ENCODE results near the gene RNF130.
"Not testable (repeated sequence)": the region's sequence is repeated elsewhere in the genome, so short reads cannot be mapped to it uniquely, and the experiment has no call there.

Gene RNF130

GRCh38 chr5:180096616-180097015 lies 25.1 kb upstream of the RNF130 start:
- TF ChIP-seq CTCF (IDR thresholded peaks at IDR 0.05; ENCODE audit: extremely low read depth, missing control alignments) = no peak
- no peak for DNase-seq (ENCODE audit: low spot score)

- no peak for TF ChIP-seq CTCF (IDR thresholded peaks at IDR 0.05; ENCODE audit: extremely low read depth, missing control alignments)
- DNase-seq (ENCODE audit: low spot score) = no peak
Observed at GRCh38 chr5:180095545-180095944, 24.0 kb upstream of the RNF130 start.

DNA sequence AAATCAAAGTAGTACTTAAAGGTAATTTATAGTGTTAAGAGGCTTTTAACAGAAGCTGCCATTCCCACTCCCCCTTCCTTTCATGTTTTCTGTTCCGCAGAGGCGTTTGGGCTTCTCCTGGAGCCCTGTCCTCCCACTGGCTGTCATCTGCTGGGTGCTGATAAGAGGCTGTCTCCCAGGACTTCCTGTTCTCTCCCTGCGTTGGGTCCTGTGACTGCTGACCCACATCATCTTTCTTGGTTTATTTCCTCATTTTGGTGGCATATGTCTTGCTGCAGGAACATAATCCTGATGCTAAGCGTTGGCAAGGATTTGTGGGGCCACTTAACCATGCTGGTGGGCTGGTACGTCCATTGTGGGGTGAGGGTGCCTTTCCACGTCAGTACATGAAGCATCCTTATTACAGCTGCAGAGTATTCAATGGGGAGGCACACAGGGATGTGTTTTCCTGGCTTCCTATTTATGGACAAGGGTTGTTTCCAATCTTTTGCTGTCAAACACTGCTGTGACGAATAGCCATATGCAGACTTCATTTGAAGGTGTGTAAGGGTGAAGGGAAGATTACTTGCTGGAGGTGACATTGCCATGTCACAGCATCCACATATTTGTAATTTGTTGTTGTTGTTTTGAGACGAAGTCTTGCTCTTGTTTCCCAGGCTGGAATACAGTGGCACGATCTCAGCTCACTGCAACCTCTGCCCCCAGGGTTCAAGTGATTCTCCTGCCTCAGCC lies 22.3 kb upstream of the RNF130 start:
- TF ChIP-seq CTCF (IDR thresholded peaks at IDR 0.05; ENCODE audit: extremely low read depth, missing control alignments) = no peak
- no peak for DNase-seq (ENCODE audit: low spot score)

- no peak for DNase-seq (ENCODE audit: low spot score)
- TF ChIP-seq CTCF (IDR thresholded peaks at IDR 0.05; ENCODE audit: extremely low read depth, missing control alignments) = no peak
Observed at GRCh38 chr5:180093241-180093640, 21.7 kb upstream of the RNF130 start.

- DNase-seq (ENCODE audit: low spot score) = no peak
Observed at GRCh38 chr5:180090769-180091546, 19.4 kb upstream of the RNF130 start.

DNA sequence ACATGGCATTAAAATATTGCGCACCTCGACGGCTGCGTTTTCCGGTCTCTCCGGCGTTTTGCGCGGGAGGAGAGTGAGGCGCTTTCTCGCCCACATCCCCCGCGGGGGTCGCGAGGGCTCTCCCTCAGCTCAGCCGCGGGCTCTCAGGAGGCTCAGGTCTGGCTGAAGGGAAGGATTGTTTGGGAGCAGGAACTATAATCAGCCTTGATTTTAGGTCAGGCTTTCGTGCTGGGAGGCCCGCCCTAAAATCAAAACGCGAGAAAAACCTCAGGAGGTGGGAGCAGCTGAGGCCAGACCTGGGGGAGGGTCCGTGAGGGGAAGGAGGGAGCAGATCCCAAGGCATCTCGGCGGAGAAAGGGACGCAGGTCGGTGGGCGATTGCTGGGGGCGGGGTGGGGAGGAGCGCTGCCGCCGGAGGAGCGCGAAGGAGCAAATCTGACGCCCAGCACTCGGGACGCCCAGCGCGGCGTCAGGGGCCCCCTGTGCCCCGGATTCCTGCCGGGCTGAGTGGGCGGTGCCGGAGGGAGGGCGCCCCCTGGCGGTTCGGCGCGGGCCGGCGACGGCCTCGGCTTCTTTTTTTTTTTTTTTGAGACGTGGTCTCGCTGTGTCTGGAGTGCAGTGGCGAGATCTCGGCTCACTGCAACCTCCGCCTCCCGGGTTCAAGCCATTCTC lies 18.7 kb upstream of the RNF130 start:
- peak; percentile 59 for TF ChIP-seq CTCF (IDR thresholded peaks at IDR 0.05; ENCODE audit: extremely low read depth, missing control alignments)
- peak; percentile 70 for DNase-seq (ENCODE audit: low spot score)

More at GRCh38 chr5:180090769-180091546, 19.4 kb upstream of the RNF130 start:
- TF ChIP-seq CTCF (IDR thresholded peaks at IDR 0.05; ENCODE audit: extremely low read depth, missing control alignments) = no peak

DNA sequence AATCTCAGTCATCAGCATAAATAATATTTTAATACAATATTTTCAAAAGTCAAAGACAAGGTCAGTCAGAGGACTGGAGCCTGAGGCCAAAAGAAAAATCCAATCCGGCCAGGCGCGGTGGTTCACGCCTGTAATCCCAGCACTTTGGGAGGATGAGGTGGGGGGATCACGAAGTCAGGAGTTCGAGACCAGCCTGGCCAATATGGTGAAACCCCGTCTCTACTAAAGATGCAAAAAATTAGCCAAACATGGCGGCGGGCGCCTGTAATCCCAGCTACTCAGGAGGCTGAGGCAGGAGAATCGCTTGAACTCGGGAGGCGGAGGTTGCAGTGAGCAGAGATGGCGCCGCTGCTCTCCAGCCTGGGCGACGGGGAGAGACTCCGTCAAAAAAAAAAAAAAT lies 18.1 kb upstream of the RNF130 start:
- not testable (repeated sequence) for DNase-seq (ENCODE audit: low spot score)

Data from GM20000 (cell line).